PFSK-1 (cell line): Measurements from ENCODE around the gene DNAH6.

Experiments used
- POLR2AphosphoS5 ChIP-seq: IDR thresholded peaks from 2 replicates; pipeline ENCODE4 v1.6.1; 2012; ENCODE audit warnings: low read depth, mild to moderate bottlenecking, control low read depth, low read length, moderate library complexity
- SIN3A ChIP-seq: IDR thresholded peaks from 2 replicates; pipeline ENCODE4 v1.6.1; 2012; ENCODE audit warnings: mild to moderate bottlenecking, low read length, moderate library complexity, borderline replicate concordance; ENCODE audit not compliant: insufficient read depth
- TF ChIP-seq, protein P1 (sequence below), 2 experiments: IDR thresholded peaks; 2 replicates each; pipeline versions ENCODE4 v1.6.1 to v1.8.0; 2011 to 2012; ENCODE audit warnings: low read depth in 2 of 2, low read length in 2 of 2, control low read depth in 1 of 2, inconsistent platforms in 1 of 2, mild to moderate bottlenecking in 1 of 2, moderate library complexity in 1 of 2; ENCODE audit not compliant: insufficient read depth in 1 of 2

DNA sequence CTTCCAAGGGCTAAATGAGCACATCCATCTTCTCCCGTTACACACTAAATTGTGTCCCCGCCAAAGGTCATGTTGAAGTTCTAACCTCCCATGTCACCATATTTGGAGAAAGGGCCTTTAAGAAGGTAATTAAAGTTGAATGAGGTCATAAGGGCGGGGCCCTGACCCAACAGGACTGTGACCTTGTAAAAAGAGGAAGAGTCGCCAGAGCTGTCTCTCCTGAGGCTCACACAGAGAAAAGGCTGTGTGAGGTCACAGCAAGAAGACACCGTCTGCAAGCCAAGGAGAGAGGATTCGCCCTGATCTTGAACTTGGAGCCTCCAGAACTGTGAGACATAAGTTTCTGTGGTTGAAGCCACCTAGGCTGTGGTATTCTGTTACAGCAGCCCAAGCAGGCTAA is 340.5 kb downstream of the DNAH6 start:
- TF ChIP-seq, protein P1, sequence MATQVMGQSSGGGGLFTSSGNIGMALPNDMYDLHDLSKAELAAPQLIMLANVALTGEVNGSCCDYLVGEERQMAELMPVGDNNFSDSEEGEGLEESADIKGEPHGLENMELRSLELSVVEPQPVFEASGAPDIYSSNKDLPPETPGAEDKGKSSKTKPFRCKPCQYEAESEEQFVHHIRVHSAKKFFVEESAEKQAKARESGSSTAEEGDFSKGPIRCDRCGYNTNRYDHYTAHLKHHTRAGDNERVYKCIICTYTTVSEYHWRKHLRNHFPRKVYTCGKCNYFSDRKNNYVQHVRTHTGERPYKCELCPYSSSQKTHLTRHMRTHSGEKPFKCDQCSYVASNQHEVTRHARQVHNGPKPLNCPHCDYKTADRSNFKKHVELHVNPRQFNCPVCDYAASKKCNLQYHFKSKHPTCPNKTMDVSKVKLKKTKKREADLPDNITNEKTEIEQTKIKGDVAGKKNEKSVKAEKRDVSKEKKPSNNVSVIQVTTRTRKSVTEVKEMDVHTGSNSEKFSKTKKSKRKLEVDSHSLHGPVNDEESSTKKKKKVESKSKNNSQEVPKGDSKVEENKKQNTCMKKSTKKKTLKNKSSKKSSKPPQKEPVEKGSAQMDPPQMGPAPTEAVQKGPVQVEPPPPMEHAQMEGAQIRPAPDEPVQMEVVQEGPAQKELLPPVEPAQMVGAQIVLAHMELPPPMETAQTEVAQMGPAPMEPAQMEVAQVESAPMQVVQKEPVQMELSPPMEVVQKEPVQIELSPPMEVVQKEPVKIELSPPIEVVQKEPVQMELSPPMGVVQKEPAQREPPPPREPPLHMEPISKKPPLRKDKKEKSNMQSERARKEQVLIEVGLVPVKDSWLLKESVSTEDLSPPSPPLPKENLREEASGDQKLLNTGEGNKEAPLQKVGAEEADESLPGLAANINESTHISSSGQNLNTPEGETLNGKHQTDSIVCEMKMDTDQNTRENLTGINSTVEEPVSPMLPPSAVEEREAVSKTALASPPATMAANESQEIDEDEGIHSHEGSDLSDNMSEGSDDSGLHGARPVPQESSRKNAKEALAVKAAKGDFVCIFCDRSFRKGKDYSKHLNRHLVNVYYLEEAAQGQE (IDR thresholded peaks at IDR 0.05; ENCODE audit: insufficient read depth in 1 of 2, low read depth in 2 of 2, low read length in 2 of 2), result no peak
- no peak for TF ChIP-seq POLR2AphosphoS5
- TF ChIP-seq SIN3A, result no peak
